Ovary (tissue), 9 donors: ENCODE results near the gene C4orf50. TPM values are rescaled to one million over a fixed set of nuclear protein-coding genes. Genes with fewer than 3 reads are reported as not detected.

ENCODE experiments used
- DNase-seq, 5 donors: peaks; one replicate each; pipeline ENCODE4 v3.0.0-alpha.2; 2019 to 2020
- H3K27ac ChIP-seq, 2 donors: fragments of 200-600 bp; one replicate each; pipeline versions ENCODE4 v1.5.1 to v1.8.0; 2019 to 2022
- H3K27me3 ChIP-seq: fragments of 200-600 bp; one replicate; pipeline ENCODE4 v1.8.0; 2022
- H3K36me3 ChIP-seq: fragments of 200-600 bp; sonication (generic); one replicate; pipeline ENCODE4 v1.5.1; 2019
- H3K4me1 ChIP-seq: one replicate; pipeline ENCODE4 v1.8.1; 2013; ENCODE audit warnings: mild to moderate bottlenecking, moderate library complexity; ENCODE audit not compliant: insufficient read depth
- H3K4me3 ChIP-seq: fragments of 200-600 bp; sonication (generic); one replicate; pipeline ENCODE4 v1.5.1; 2017
- H3K9me3 ChIP-seq, 2 donors: fragments of 200-600 bp in 1 of 2; sonication (generic) in 1 of 2; one replicate each; pipeline versions ENCODE4 v1.5.1 to v1.8.1; 2013 to 2019; ENCODE audit warnings: mild to moderate bottlenecking in 1 of 2, moderate library complexity in 1 of 2
- EP300 ChIP-seq: sonication (generic); formaldehyde crosslinking; IDR thresholded peaks from one replicate; pipeline ENCODE4 v1.6.1; 2017; ENCODE audit warnings: antibody characterized with exemption
- POLR2A ChIP-seq: fragments of 450-650 bp; IDR thresholded peaks from one replicate; pipeline ENCODE4 v1.6.1; 2017; ENCODE audit warnings: antibody characterized with exemption, mild to moderate bottlenecking, moderate library complexity
- WGBS, 3 donors: extraction: QIAGEN DNeasy Blood & Tissue Kit in 1 of 3; methylation state at CpG; one replicate each; pipeline versions ENCODE4 v1.1.5 to v1.1.7; 2013 to 2017; 5-methylcytosine and 5-hydroxymethylcytosine counted together
- intact Hi-C, 4 donors: fragments of 100-400 bp; cut with DNase I; formaldehyde crosslinking; loops; one replicate each; pipeline versions ENCODE4 v1.11.0 to v1.15.1; 2022 to 2023
- polyA plus RNA-seq, 2 donors: library from polyadenylated mRNA; stranded (reverse); fragments of 200-250 nt in 1 of 2; fragments of 350-450 nt in 1 of 2; fragmentation: Illumina TruSeq in 1 of 2; extraction: RNeasy Lipid Tissue Mini Kit (QIAGEN cat#74804) in 1 of 2; gene quantifications; one replicate each; pipeline ENCODE4 v1.2.3, GENCODE V29; 2013 to 2014
- total RNA-seq, 7 donors: library from RNA; depleted of rRNA in 2 of 7; stranded (reverse); fragments of >200 nt in 2 of 7; fragmentation: NEBNext Ultra II Directional in 3 of 7; extraction: Animal tissue kit (Norgen Biotek cat#: 25700) in 3 of 7; gene quantifications; one replicate each; pipeline versions ENCODE4 v1.1.0 to v1.2.4, GENCODE V29; 2016 to 2023
- TF ChIP-seq, protein P1 (sequence below), 3 donors: fragments of 450-650 bp in 2 of 3; fragments of 200-600 bp in 1 of 3; IDR thresholded peaks; one replicate each; pipeline versions ENCODE4 v1.5.1 to v1.8.0; 2016 to 2022; ENCODE audit warnings: antibody characterized with exemption in 3 of 3, mild to moderate bottlenecking in 1 of 3
- donor health status: DM: no; HTN: no; CAD: no; lungs with moderate emphysema.
- donor health status: DM: no; HTN: no; CAD: no.
- donor health status: Bipolar disorder and iron deficiency.
- donor health status: DM: yes; HTN: yes; CAD: no.
- donor health status: DM: no; HTN: no; CAD: no.
- donor health status: DM: yes; HTN: yes; CAD: no.

C4orf50 gene
- total and polyA plus RNA-seq, 9 donors = 0.04 to 0.35 (median 0.12) TPM

DNA sequence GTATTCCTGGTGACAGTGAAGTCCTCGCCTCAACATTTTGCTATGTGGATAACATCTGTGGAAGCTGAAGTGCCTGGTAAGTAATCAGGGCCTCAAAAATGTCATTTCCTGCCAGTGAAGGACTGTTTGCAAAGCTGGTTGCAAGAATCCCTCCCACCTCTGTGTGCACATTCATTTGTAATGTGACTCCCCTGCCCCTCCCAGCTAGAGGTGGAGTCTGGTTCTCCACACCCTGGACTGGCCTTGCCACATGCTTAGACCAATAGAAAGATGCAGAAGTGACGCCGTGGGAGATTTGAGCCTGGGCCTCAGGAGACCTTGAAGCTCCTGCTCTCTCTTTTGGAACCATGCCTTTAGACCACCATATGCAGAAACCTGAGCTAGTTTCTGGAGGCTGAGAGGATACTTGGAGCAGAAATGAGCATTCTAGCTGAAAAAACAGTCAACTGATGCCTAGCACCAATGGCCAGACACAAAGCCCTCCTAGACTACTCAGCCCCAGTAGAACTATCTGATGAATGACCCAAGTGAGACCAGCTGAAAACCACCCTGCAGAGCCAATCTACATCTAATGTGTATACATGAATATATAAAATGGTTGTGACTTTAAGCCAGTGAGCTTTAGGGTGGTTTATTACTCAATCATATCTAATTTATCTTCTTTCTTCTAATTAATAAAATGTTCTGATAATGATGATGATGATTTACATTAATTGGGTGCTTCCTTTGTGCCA is 77.6 kb downstream of the C4orf50 start:
- 39 to 50% (median 43%) methylated on average over 3 of the region's 3 CpGs for WGBS, 3 donors
- no peak overlapping the region for H3K27ac ChIP-seq
- intact Hi-C loops = no loop called here
- no peaks in the 10 kb centered on the region for H3K9me3 ChIP-seq
- TF ChIP-seq EP300 (no peak), POLR2A (no peak)
- TF ChIP-seq, protein P1, sequence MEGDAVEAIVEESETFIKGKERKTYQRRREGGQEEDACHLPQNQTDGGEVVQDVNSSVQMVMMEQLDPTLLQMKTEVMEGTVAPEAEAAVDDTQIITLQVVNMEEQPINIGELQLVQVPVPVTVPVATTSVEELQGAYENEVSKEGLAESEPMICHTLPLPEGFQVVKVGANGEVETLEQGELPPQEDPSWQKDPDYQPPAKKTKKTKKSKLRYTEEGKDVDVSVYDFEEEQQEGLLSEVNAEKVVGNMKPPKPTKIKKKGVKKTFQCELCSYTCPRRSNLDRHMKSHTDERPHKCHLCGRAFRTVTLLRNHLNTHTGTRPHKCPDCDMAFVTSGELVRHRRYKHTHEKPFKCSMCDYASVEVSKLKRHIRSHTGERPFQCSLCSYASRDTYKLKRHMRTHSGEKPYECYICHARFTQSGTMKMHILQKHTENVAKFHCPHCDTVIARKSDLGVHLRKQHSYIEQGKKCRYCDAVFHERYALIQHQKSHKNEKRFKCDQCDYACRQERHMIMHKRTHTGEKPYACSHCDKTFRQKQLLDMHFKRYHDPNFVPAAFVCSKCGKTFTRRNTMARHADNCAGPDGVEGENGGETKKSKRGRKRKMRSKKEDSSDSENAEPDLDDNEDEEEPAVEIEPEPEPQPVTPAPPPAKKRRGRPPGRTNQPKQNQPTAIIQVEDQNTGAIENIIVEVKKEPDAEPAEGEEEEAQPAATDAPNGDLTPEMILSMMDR (IDR thresholded peaks at IDR 0.05) = no peak
- no peaks in the 10 kb centered on the region for H3K4me1 ChIP-seq
- no peak for DNase-seq
- H3K27me3 ChIP-seq = no peaks in the 10 kb centered on the region
- no peak overlapping the region for H3K4me3 ChIP-seq
- H3K36me3 ChIP-seq = no peaks in the 10 kb centered on the region

DNA sequence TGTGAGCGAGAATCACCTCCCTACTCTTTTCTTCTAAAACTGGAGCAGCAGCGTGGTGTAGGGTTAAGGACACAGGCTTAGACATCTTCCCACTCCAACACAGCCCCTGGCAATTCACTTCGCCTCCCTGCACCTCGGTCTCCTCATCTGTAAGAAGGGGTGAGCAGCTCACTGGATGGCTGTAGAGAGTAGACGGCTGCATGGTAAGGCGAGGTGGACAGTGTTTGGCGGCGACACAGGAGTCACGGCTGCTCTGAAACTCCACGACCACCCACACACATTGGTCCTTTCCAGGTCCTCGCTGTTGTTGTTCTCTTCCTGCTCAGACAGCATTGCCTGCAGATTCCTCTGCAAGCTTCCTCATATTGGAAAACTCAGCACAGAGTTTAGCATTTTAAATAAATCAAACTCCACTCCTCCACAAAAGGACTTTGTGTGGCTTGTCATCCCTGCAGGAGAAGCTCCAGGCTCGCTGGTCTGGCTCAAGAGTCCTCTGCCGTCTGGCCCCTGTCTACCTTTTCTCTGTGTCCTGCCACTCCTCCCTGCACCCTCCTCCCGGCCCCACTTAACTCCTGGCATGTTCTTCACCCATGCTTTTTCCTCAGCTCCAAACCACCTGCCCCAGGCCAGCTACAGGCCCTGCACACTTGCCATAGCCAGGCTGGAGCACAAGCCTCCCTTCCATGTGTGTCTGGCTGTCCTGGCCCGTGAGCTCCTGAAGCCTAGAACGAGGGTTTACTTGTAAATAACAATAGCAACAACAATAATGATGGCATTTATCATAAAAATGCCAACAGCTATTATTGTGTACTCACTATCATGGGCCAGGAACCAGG is 84.0 kb downstream of the C4orf50 start:
- WGBS, 3 donors = 32 to 45% (median 38%) methylated on average over 16 of the region's 16 CpGs
- H3K27me3 ChIP-seq = no peaks in the 10 kb centered on the region

DNA sequence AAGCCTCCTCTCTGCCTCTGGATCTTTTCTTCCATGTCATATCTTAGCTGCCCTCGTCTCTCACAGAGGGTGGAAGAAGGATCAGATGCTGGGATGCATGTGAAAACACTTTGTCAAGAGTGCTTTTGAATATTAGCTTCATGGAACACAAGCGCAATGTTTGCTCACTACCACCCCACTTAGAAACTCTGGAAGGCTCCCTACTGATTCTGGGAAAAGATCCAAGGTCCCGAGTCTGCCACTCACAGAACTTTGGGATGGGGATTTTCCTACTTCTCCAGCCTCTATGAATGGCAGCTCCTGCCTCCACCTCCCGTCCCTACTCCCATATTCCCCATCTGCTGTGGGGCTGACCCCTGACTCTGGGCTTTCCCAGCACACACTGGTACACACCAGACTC is 85.1 kb downstream of the C4orf50 start:
- Histone ChIP-seq H3K27ac (no peak overlapping the region), H3K4me3 (no peak overlapping the region), H3K9me3 (no peaks in the 10 kb centered on the region), H3K4me1 (no peaks in the 10 kb centered on the region), H3K27me3 (no peaks in the 10 kb centered on the region), H3K36me3 (no peaks in the 10 kb centered on the region)
- intact Hi-C loops = no loop called here
- DNase-seq = no peak
- TF ChIP-seq, protein P1 (IDR thresholded peaks at IDR 0.05) = no peak
- TF ChIP-seq EP300 = no peak
- no peak for TF ChIP-seq POLR2A
- 27 to 42% (median 29%) methylated on average over 4 of the region's 4 CpGs for WGBS, 3 donors

More for the DNA sequence above, 84.0 kb downstream of the C4orf50 start:
- H3K4me1 ChIP-seq = no peaks in the 10 kb centered on the region
- H3K36me3 ChIP-seq = no peaks in the 10 kb centered on the region
- H3K9me3 ChIP-seq = no peaks in the 10 kb centered on the region
- TF ChIP-seq POLR2A (no peak), EP300 (no peak)
- TF ChIP-seq, protein P1 (IDR thresholded peaks at IDR 0.05) = no peak
- no peak overlapping the region for H3K4me3 ChIP-seq
- DNase-seq = no peak
- no peak overlapping the region for H3K27ac ChIP-seq
- intact Hi-C loops = no loop called here

DNA sequence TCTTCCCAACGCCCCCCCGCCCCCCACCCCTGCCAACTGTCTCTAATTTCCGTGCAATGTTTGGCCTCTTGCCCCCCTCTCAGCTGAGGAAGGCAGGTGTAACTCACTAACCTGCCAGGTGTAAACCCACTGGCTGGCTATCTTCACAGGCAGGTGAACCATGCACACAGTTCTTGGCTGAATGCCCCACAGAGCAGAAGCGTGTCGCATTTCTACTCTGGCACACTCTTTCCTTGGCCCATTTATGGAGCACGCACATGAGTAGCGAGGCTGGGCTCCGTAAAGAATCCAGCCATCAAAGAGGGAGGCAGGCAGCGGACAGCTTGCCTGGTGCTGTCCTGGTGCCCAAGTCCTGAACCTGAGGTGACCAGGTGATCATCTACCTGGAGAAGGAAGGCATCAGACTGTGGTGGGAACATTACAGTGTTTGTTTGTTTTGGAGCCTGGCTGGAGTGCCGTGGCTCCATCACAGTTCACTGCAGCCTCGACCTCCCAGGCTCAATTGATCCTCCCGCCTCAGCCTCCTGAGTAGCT is 86.1 kb downstream of the C4orf50 start:
- intact Hi-C loops = no loop called here
- no peak for DNase-seq
- Histone ChIP-seq H3K27ac (no peak overlapping the region), H3K27me3 (no peaks in the 10 kb centered on the region), H3K4me1 (no peaks in the 10 kb centered on the region), H3K36me3 (no peaks in the 10 kb centered on the region), H3K9me3 (no peaks in the 10 kb centered on the region), H3K4me3 (no peak overlapping the region)
- 65 to 79% (median 75%) methylated on average over 12 of the region's 12 CpGs for WGBS, 3 donors
- TF ChIP-seq EP300 (no peak), POLR2A (no peak)
- TF ChIP-seq, protein P1 (IDR thresholded peaks at IDR 0.05) = no peak
